CD8-positive, alpha-beta memory T cell (primary cell): Measurements from ENCODE around the gene ARMC5. TPM values are rescaled to one million over a fixed set of nuclear protein-coding genes. Genes with fewer than 3 reads are reported as not detected.
A peak's percentile ranks its signal among the peaks of the same experiment; 100 is the strongest.

ENCODE experiments used
- CTCF ChIA-PET: fragments of 350-600 bp; sonication (Branson Sonifier 250); formaldehyde crosslinking; loops from one replicate; lab custom pipeline; 2021; ENCODE audit warnings: antibody characterized with exemption; lab: Charles Lee
- POLR2A ChIA-PET: fragments of 350-600 bp; sonication (Branson Sonifier 250); formaldehyde crosslinking; loops from one replicate; lab custom pipeline; 2021; ENCODE audit warnings: antibody characterized with exemption; lab: Charles Lee
- DNase-seq, 5 donors: peaks; one replicate each; pipeline versions ENCODE4 v3.0.0 to v3.0.0-alpha.2; 2020 to 2022; ENCODE audit warnings: mixed read lengths in 1 of 5
- H3K27ac ChIP-seq: one replicate; pipeline ENCODE4 v1.7.0; 2013; ENCODE audit warnings: low read depth, mild to moderate bottlenecking, low read length, moderate library complexity
- H3K27me3 ChIP-seq: 2 replicates; pipeline ENCODE4 v1.7.0; 2013; ENCODE audit warnings: low read length, mild to moderate bottlenecking; ENCODE audit not compliant: insufficient read depth, poor library complexity, severe bottlenecking
- H3K36me3 ChIP-seq: 2 replicates; pipeline ENCODE4 v1.7.0; 2013; ENCODE audit warnings: mild to moderate bottlenecking, low read length, moderate library complexity; ENCODE audit not compliant: insufficient read depth
- H3K4me1 ChIP-seq: 2 replicates; pipeline ENCODE4 v1.7.0; 2013; ENCODE audit warnings: mild to moderate bottlenecking, low read length, moderate library complexity; ENCODE audit not compliant: insufficient read depth
- H3K4me3 ChIP-seq: 2 replicates; pipeline ENCODE4 v1.7.0; 2013; ENCODE audit warnings: mild to moderate bottlenecking, low read length
- H3K9me3 ChIP-seq: 2 replicates; pipeline ENCODE4 v1.7.0; 2013; ENCODE audit warnings: mild to moderate bottlenecking, low read length
- H3K27ac Mint-ChIP-seq, 8 donors: one replicate each; pipeline ENCODE4 v1.8.0; 2020 to 2021; ENCODE audit warnings: mixed read lengths in 8 of 8, mild to moderate bottlenecking in 6 of 8, inconsistent platforms in 3 of 8, moderate library complexity in 3 of 8
- H3K27me3 Mint-ChIP-seq, 2 donors: one replicate each; pipeline ENCODE4 v1.8.0; 2020 to 2021; ENCODE audit warnings: mixed read lengths in 2 of 2, mild to moderate bottlenecking in 1 of 2, moderate library complexity in 1 of 2
- H3K36me3 Mint-ChIP-seq, 3 donors: one replicate each; pipeline ENCODE4 v1.8.0; 2020 to 2021; ENCODE audit warnings: mixed read lengths in 3 of 3, inconsistent platforms in 1 of 3, mild to moderate bottlenecking in 1 of 3
- H3K4me1 Mint-ChIP-seq, 3 donors: one replicate each; pipeline ENCODE4 v1.8.0; 2020 to 2021; ENCODE audit warnings: mixed read lengths in 3 of 3, inconsistent platforms in 1 of 3, mild to moderate bottlenecking in 1 of 3
- H3K4me3 Mint-ChIP-seq, 7 donors: one replicate each; pipeline ENCODE4 v1.8.0; 2020 to 2021; ENCODE audit warnings: mixed read lengths in 7 of 7, mild to moderate bottlenecking in 6 of 7, moderate library complexity in 4 of 7, inconsistent platforms in 2 of 7
- H3K9me3 Mint-ChIP-seq, 5 donors: one replicate each; pipeline ENCODE4 v1.8.0; 2020 to 2022; ENCODE audit warnings: mixed read lengths in 5 of 5, mild to moderate bottlenecking in 3 of 5, moderate library complexity in 2 of 5, inconsistent platforms in 1 of 5
- polyA plus RNA-seq: library from polyadenylated mRNA; unstranded; fragments of 300-500 nt; fragmentation: Illumina TruSeq; gene quantifications from one replicate; pipeline ENCODE4 v1.2.3, GENCODE V29; 2021
- total RNA-seq, 2 experiments: library from RNA; stranded (reverse); gene quantifications; one replicate each; pipeline ENCODE4 v1.2.3, GENCODE V29; 2021

Gene ARMC5
- total and polyA plus RNA-seq, 3 experiments from 2014 or later, result 9.8 to 15.9 (median 14.3) TPM

DNA sequence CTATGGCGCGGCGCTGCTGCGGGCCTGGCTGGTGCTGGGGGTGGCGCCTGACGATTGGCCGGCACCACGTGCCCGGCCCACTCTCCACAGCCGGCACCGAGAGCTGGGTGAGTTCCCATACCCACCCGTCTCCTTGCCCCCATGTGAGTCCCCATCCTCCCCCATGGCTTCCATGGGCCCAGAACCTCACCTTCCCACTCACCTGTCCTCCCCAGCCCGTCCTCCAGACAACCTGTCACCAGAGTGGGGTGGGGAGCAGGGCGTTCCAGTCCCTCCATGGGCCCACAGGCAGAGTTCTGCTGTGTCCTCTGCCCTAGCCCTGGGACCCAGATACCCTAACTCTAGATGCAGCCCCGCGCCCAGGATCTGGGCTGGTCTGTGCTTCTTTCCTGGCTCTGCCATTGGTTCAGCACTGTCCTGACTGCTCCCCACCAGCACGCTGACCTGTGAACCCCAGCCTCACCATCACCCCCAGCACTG, 5.5 kb downstream of the ARMC5 start:
- peak in 1 of 5 donors; percentile 43 for DNase-seq
- H3K4me3 ChIP-seq, result no peak overlapping the region
- H3K27ac Mint-ChIP-seq, result no peak overlapping the region
- H3K4me3 Mint-ChIP-seq, result no peak overlapping the region
- ChIA-PET CTCF (no interaction called here), POLR2A (no interaction called here)
- H3K36me3 Mint-ChIP-seq, result peaks cover 0 to 46% (median 4%) of the 10 kb centered on the region in 3 donors
- peaks cover 28% of the 10 kb centered on the region for H3K4me1 ChIP-seq
- H3K36me3 ChIP-seq, result no peaks in the 10 kb centered on the region
- H3K27me3 Mint-ChIP-seq, result no peaks in the 10 kb centered on the region
- no peak overlapping the region for H3K27ac ChIP-seq
- peaks cover 16 to 30% (median 23%) of the 10 kb centered on the region in 3 donors for H3K4me1 Mint-ChIP-seq
- H3K9me3 ChIP-seq, result no peaks in the 10 kb centered on the region
- no peaks in the 10 kb centered on the region for H3K9me3 Mint-ChIP-seq
- H3K27me3 ChIP-seq, result no peaks in the 10 kb centered on the region

DNA sequence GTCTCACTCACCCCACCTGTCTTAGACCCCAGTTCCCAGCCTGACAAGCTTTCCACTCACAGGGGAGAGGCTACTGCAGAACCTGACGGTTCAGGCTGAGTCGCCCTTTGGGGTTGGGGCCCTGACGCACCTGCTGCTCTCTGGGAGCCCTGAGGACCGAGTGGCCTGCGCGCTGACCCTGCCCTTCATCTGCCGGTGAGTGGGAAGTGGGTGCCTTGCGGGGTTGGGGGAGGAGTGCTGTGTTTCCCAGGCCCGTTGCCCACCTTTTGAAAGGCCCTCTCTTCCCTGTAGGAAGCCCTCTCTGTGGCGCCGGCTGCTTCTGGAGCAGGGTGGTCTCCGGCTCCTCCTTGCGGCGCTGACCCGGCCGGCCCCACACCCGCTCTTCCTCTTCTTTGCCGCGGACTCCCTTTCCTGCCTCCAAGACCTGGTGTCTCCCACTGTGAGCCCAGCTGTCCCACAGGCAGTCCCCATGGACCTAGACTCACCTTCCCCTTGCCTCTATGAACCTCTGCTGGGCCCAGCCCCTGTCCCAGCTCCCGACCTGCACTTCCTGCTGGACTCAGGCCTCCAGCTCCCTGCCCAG, 6.6 kb downstream of the ARMC5 start:
- Mint-ChIP-seq H3K4me3 (peak overlapping the region in 2 of 7 donors; percentile 50 to 51), H3K4me1 (peaks cover 6 to 19% (median 12%) of the 10 kb centered on the region in 3 donors), H3K27ac (no peak overlapping the region), H3K36me3 (peaks cover 0 to 46% (median 4%) of the 10 kb centered on the region in 3 donors), H3K27me3 (no peaks in the 10 kb centered on the region), H3K9me3 (no peaks in the 10 kb centered on the region)
- no peak overlapping the region for H3K27ac ChIP-seq
- H3K27me3 ChIP-seq, result no peaks in the 10 kb centered on the region
- no peak for DNase-seq
- ChIA-PET CTCF (no interaction called here), POLR2A (no interaction called here)
- no peaks in the 10 kb centered on the region for H3K36me3 ChIP-seq
- H3K4me3 ChIP-seq, result no peak overlapping the region
- H3K9me3 ChIP-seq, result no peaks in the 10 kb centered on the region
- H3K4me1 ChIP-seq, result peaks cover 18% of the 10 kb centered on the region

DNA sequence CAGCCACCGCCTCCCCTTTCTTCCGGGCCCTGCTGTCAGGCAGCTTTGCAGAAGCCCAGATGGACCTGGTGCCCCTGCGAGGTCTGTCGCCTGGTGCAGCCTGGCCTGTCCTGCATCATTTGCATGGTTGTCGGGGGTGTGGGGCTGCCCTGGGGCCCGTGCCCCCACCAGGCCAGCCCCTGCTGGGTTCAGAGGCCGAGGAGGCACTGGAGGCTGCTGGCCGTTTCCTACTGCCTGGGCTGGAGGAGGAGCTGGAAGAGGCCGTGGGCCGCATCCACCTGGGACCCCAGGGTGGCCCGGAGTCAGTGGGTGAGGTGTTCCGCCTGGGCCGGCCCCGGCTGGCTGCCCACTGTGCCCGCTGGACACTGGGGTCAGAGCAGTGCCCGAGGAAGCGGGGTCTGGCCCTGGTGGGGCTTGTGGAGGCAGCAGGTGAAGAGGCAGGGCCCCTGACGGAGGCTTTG, 7.1 kb downstream of the ARMC5 start:
- no peak overlapping the region for H3K4me3 ChIP-seq
- POLR2A ChIA-PET, result no interaction called here
- peak overlapping the region in 1 of 8 donors; percentile 68 for H3K27ac Mint-ChIP-seq
- H3K36me3 Mint-ChIP-seq, result peaks cover 0 to 44% (median 4%) of the 10 kb centered on the region in 3 donors
- peaks cover 16% of the 10 kb centered on the region for H3K4me1 ChIP-seq
- H3K4me3 Mint-ChIP-seq, result no peak overlapping the region
- H3K27ac ChIP-seq, result no peak overlapping the region
- no peaks in the 10 kb centered on the region for H3K36me3 ChIP-seq
- H3K4me1 Mint-ChIP-seq, result peaks cover 2 to 18% (median 8%) of the 10 kb centered on the region in 3 donors
- no peak for DNase-seq
- no peaks in the 10 kb centered on the region for H3K9me3 Mint-ChIP-seq
- CTCF ChIA-PET, result no interaction called here
- H3K9me3 ChIP-seq, result no peaks in the 10 kb centered on the region
- H3K27me3 ChIP-seq, result peaks cover 2% of the 10 kb centered on the region
- H3K27me3 Mint-ChIP-seq, result peaks cover 4 to 5% of the 10 kb centered on the region in 2 donors

DNA sequence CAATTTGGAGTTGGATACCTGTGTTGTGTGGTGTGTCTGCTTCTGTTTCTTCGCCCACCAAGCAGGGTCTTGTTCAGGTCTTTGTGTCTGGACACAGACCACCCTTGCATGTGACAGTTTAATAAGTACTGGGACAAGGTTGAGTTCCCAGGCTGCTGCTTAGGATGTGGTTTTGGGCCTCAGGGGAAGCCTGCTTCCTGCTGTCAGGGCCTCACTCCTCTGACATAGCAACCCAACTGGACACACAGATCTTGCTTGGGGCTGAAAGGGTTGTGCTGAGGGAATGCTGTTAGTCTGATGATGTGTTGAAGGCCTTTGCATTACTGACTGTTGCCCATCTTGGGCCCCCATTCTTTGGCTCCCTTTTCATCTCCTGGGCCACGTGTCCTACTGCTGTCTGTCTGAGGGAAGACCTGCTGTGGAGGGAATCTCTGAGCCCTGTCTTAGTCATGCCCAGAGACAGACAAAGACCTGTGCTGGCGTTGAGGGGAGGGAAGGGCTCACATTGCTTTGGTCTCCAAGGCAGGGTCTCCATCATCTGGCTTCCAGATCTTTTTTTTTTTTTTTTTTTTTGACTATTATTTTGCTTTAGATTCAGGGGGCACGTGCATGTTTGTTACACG, 8.0 kb downstream of the ARMC5 start:
- H3K27ac Mint-ChIP-seq, result peak overlapping the region in 2 of 8 donors; percentile 50 to 68
- no peaks in the 10 kb centered on the region for H3K9me3 ChIP-seq
- H3K27me3 Mint-ChIP-seq, result peaks cover 6 to 7% of the 10 kb centered on the region in 2 donors
- ChIA-PET POLR2A (no interaction called here), CTCF (interaction anchor here (0.6 kb wide), 1 partner anchor 400 kb away, joined by 3 read pairs; no protein-coding TSS in a partner anchor)
- H3K27ac ChIP-seq, result no peak overlapping the region
- no peak for DNase-seq
- H3K36me3 ChIP-seq, result no peaks in the 10 kb centered on the region
- peaks cover 2 to 20% (median 8%) of the 10 kb centered on the region in 3 donors for H3K4me1 Mint-ChIP-seq
- H3K27me3 ChIP-seq, result peaks cover 7% of the 10 kb centered on the region
- H3K4me3 Mint-ChIP-seq, result peak overlapping the region in 1 of 7 donors; percentile 11
- peaks cover 0 to 40% (median 4%) of the 10 kb centered on the region in 3 donors for H3K36me3 Mint-ChIP-seq
- peaks cover 19% of the 10 kb centered on the region for H3K4me1 ChIP-seq
- no peaks in the 10 kb centered on the region for H3K9me3 Mint-ChIP-seq
- no peak overlapping the region for H3K4me3 ChIP-seq

DNA sequence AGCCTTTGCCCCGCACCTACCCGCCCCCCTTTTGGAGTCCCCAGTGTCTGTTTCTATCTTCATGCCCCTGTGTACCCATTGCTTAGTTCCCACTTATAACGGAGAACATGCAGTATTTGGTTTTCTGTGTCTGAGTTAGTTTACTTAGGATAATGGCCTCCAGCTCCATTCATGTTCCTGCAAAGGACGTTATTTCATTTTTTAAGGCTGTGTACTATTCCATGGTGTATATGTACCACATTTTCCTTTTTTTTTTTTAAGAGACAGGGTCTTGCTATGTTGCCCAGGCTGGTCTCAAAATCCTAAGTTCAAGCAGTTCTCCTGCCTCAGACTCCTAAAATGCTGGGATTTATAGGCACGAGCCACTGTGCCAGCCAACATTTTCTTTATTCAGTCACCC, 8.6 kb downstream of the ARMC5 start:
- no peak for DNase-seq
- H3K4me3 ChIP-seq, result no peak overlapping the region
- H3K27me3 ChIP-seq, result peaks cover 12% of the 10 kb centered on the region
- no peak overlapping the region for H3K4me3 Mint-ChIP-seq
- H3K27me3 Mint-ChIP-seq, result peaks cover 11 to 13% of the 10 kb centered on the region in 2 donors
- peaks cover 0 to 34% (median 4%) of the 10 kb centered on the region in 3 donors for H3K36me3 Mint-ChIP-seq
- H3K4me1 Mint-ChIP-seq, result peaks cover 4 to 26% (median 8%) of the 10 kb centered on the region in 3 donors
- no peaks in the 10 kb centered on the region for H3K9me3 Mint-ChIP-seq
- no peak overlapping the region for H3K27ac Mint-ChIP-seq
- no peak overlapping the region for H3K27ac ChIP-seq
- ChIA-PET CTCF (interaction anchor here (0.6 kb wide), 1 partner anchor 399 kb away, joined by 3 read pairs; no protein-coding TSS in a partner anchor), POLR2A (interaction anchor here (1.2 kb wide), 1 partner anchor 8 kb away, joined by 4 read pairs; the partner anchor contains the start of gene ARMC5)
- peaks cover 19% of the 10 kb centered on the region for H3K4me1 ChIP-seq
- H3K9me3 ChIP-seq, result no peaks in the 10 kb centered on the region
- no peaks in the 10 kb centered on the region for H3K36me3 ChIP-seq

DNA sequence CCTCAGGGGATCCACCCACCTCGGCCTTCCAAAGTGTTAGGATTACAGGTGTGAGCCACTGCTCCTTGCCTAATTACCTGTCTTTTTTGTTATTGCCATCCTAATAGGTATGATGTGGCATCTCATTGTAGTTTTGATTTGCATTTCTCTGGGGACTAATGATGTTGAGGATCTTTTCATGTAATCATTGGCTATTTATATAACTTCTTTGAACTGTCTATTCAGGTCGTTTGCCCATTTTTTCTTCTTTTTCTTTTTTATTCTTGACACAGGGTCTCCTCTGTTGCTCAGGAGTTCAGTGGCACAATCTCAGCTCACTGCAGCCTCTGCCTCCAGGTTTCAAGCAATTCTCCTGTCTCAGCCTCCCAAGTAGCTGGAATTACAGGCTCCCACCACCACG, 11.3 kb downstream of the ARMC5 start:
- no peak overlapping the region for H3K4me3 ChIP-seq
- H3K27ac ChIP-seq, result no peak overlapping the region
- H3K27ac Mint-ChIP-seq, result no peak overlapping the region
- no peaks in the 10 kb centered on the region for H3K9me3 Mint-ChIP-seq
- ChIA-PET CTCF (interaction anchor here (1.3 kb wide), 1 partner anchor 10 kb away, joined by 3 read pairs; no protein-coding TSS in a partner anchor), POLR2A (no interaction called here)
- H3K4me1 Mint-ChIP-seq, result peaks cover 8 to 28% (median 8%) of the 10 kb centered on the region in 3 donors
- H3K4me1 ChIP-seq, result peaks cover 19% of the 10 kb centered on the region
- no peaks in the 10 kb centered on the region for H3K9me3 ChIP-seq
- H3K36me3 Mint-ChIP-seq, result peaks cover 0 to 14% (median 0%) of the 10 kb centered on the region in 3 donors
- DNase-seq, result no peak
- peaks cover 13% of the 10 kb centered on the region for H3K27me3 ChIP-seq
- no peaks in the 10 kb centered on the region for H3K36me3 ChIP-seq
- H3K4me3 Mint-ChIP-seq, result peak overlapping the region in 2 of 7 donors; percentile 23 to 48
- H3K27me3 Mint-ChIP-seq, result peaks cover 19 to 23% of the 10 kb centered on the region in 2 donors

GRCh38 chr16:31471241-31471874, 12.1 kb downstream of the ARMC5 start:
- Histone ChIP-seq H3K27me3 (peaks cover 13% of the 10 kb centered on the region), H3K27ac (no peak overlapping the region), H3K4me3 (no peak overlapping the region), H3K36me3 (no peaks in the 10 kb centered on the region), H3K9me3 (no peaks in the 10 kb centered on the region), H3K4me1 (peaks cover 21% of the 10 kb centered on the region)
- CTCF ChIA-PET, result no interaction called here
- Mint-ChIP-seq H3K4me1 (peaks cover 10 to 33% (median 14%) of the 10 kb centered on the region in 3 donors), H3K9me3 (no peaks in the 10 kb centered on the region), H3K27me3 (peaks cover 19 to 23% of the 10 kb centered on the region in 2 donors), H3K4me3 (peak overlapping the region in 3 of 7 donors; percentile 23 to 82 (median 35)), H3K27ac (no peak overlapping the region), H3K36me3 (peaks cover 0 to 7% (median 0%) of the 10 kb centered on the region in 3 donors)
- POLR2A ChIA-PET, result no interaction called here
- DNase-seq, result no peak
